Esophagus (tissue), 2 donors: ENCODE measurements around the gene PSMD7. TPM values are rescaled to one million over a fixed set of nuclear protein-coding genes. Genes with fewer than 3 reads are reported as not detected.
"Not testable (repeated sequence)": the region's sequence is repeated elsewhere in the genome, so short reads cannot be mapped to it uniquely, and the experiment has no call there.

Source experiments
- H3K27ac ChIP-seq, 2 donors: one replicate each; pipeline ENCODE4 v1.5.1; 2013; ENCODE audit warnings: low read depth in 2 of 2, mild to moderate bottlenecking in 2 of 2, inconsistent platforms in 1 of 2, low read length in 1 of 2, moderate library complexity in 1 of 2
- H3K27me3 ChIP-seq, 2 donors: one replicate each; pipeline ENCODE4 v1.6.1; 2013; ENCODE audit warnings: low read length in 2 of 2, control low read depth in 1 of 2, mild to moderate bottlenecking in 1 of 2; ENCODE audit not compliant: insufficient read depth in 2 of 2, control insufficient read depth in 1 of 2
- H3K36me3 ChIP-seq, 2 donors: one replicate each; pipeline ENCODE4 v1.6.1; 2013; ENCODE audit warnings: low read length in 1 of 2; ENCODE audit not compliant: control insufficient read depth in 2 of 2, insufficient read depth in 2 of 2
- H3K4me1 ChIP-seq, 2 donors: one replicate each; pipeline ENCODE4 v1.6.1; 2013; ENCODE audit warnings: low read length in 1 of 2; ENCODE audit not compliant: control insufficient read depth in 2 of 2, insufficient read depth in 2 of 2
- H3K4me3 ChIP-seq, 2 donors: one replicate each; pipeline ENCODE4 v1.5.1; 2013; ENCODE audit warnings: low read length in 2 of 2, mild to moderate bottlenecking in 2 of 2, low read depth in 1 of 2, moderate library complexity in 1 of 2
- H3K9me3 ChIP-seq, 2 donors: one replicate each; pipeline ENCODE4 v1.6.1; 2013; ENCODE audit warnings: mild to moderate bottlenecking in 2 of 2, low read depth in 1 of 2, low read length in 1 of 2, moderate library complexity in 1 of 2; ENCODE audit not compliant: control insufficient read depth in 2 of 2, insufficient read depth in 1 of 2
- WGBS, 2 donors: extraction: QIAGEN DNeasy Blood & Tissue Kit; methylation state at CpG; one replicate each; pipeline ENCODE4 v1.1.7; 2013; 5-methylcytosine and 5-hydroxymethylcytosine counted together
- polyA plus RNA-seq, 2 donors: library from polyadenylated mRNA; stranded (reverse); fragments of 200-250 nt; gene quantifications; one replicate each; pipeline ENCODE4 v1.2.3, GENCODE V29; 2013
- donor health status: healthy with polysubstance abuse.
- donor health status: Bipolar disorder and iron deficiency.

Gene PSMD7
- polyA plus RNA-seq, 2 donors: 29.8 to 84.2 TPM

DNA sequence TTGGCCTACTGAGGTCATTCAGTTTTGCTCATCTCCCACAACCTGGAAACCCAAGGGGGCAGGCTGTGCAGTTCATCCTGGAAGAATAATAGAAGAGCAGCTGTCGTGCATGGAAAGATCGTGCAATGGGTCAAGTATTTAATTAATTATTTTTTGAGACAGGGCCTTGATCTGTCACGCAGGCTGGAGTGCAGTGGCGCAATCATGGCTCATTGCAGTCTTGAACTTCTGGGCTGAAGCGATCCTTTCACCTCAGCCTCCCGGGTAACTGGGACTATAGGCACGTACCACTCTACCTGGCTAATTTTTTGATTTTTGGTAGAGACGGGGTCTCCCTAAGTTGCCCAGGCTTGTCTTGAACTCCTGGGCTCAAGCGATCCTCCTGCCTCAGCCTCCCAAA is 31.7 kb downstream of the PSMD7 start:
- peaks cover 0 to 16% of the 10 kb centered on the region in 2 donors for H3K36me3 ChIP-seq
- not testable (repeated sequence) for H3K4me3 ChIP-seq, H3K4me1 ChIP-seq, H3K9me3 ChIP-seq, H3K27me3 ChIP-seq, H3K27ac ChIP-seq
- 97 to 98% methylated on average over 8 to 9 of the region's 9 CpGs for WGBS, 2 donors

DNA sequence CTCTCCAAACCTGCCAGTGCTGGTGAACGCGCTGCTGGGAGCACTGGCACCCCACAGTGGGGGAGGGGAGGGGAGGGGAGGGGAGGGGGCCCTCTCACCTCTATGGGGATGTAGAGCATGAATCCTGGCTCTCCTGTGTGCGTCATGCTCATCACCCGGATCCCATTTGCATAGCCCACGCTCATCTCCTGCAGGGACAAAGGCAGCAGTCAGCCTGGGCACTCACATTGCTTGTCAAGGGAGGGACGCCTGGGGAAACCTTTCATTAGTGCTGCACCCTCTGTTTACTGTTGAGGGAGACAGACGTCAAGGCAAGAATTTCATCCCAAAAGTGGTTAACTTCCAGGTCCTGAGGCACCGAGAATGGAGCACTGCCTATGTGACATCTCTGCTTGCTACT is 35.9 kb downstream of the PSMD7 start:
- 86 to 87% methylated on average over 8 of the region's 8 CpGs for WGBS, 2 donors
- H3K4me1 ChIP-seq, H3K27me3 ChIP-seq, H3K27ac ChIP-seq, H3K4me3 ChIP-seq, H3K9me3 ChIP-seq: not testable (repeated sequence)
- H3K36me3 ChIP-seq: peaks cover 0 to 13% of the 10 kb centered on the region in 2 donors

DNA sequence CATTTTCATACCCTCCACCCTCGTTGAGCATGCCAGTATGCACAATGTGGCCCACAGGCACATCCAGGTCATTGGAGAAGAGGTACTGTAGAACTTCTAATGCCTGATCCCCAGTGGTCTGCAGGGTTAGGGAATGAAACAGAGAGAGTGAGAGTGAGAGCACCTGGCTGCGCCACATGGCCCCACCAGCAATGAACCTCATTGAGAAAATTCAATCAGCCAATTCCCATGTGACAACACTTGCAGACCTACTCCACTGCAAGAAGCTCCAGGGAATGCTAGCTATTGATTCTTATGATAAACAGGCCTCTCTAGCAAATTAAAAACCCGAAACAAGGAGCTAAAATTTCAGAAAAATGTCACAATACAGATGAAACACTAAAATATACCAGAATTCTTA is 40.9 kb downstream of the PSMD7 start:
- H3K36me3 ChIP-seq: not testable (repeated sequence)
- 92 to 100% methylated on average over 2 to 3 of the region's 3 CpGs for WGBS, 2 donors

DNA sequence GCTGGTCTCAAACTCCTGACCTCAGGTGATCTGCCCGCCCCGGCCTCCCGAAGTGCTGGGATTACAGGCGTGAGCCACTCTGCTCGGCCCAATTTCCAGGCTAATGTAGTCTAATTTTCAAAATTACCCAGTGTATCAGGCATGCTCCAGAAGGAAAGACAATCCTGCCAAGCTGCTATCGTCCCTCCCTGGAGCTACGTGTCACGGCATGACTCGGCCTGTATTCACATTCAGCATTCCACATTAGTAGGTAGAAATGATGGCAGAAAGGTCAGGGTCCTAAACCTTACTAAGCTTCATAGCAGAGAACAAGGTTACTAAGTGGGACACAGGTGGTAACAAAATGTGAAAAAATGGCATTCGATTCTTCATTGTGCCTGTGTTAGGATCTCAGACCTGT is 42.6 kb downstream of the PSMD7 start:
- not testable (repeated sequence) for H3K36me3 ChIP-seq, H3K4me3 ChIP-seq, H3K9me3 ChIP-seq, H3K27ac ChIP-seq, H3K4me1 ChIP-seq, H3K27me3 ChIP-seq
- 55 to 67% methylated on average over 10 of the region's 10 CpGs for WGBS, 2 donors

More for the DNA sequence above, 40.9 kb downstream of the PSMD7 start:
- H3K9me3 ChIP-seq, H3K4me1 ChIP-seq, H3K4me3 ChIP-seq, H3K27ac ChIP-seq, H3K27me3 ChIP-seq: not testable (repeated sequence)

DNA sequence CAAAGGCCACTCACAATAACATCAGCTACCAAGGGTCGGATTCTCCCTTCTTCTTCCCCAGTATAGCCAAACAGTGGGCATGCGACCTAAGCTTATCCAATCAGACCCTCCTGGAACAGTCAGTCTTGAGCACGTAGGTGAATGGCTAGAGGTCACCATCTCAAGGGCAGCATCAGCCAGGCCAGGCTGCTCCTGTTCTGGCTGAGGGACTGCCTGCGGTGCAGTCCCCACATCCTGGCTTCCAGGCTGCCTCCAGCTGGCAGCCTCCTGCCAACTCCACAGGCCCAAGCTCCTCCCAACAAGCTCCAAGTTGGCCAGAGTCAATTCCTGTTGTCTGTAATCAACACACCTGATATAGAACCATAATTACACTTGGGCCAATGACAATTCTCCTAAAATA is 56.4 kb downstream of the PSMD7 start:
- not testable (repeated sequence) for H3K27ac ChIP-seq

More for the DNA sequence above, 56.4 kb downstream of the PSMD7 start:
- H3K27me3 ChIP-seq, H3K4me3 ChIP-seq, H3K4me1 ChIP-seq, H3K36me3 ChIP-seq, H3K9me3 ChIP-seq: not testable (repeated sequence)
- WGBS, 2 donors: 91 to 92% methylated on average over 4 of the region's 4 CpGs

Other genes with a start within 250 kb of the PSMD7 start
- 10 to 100 TPM; 14.5 to 23.1 TPM for gene NPIPB15, start 79.5 kb downstream of the PSMD7 start, polyA plus RNA-seq
- 10 to 100 TPM in 1 of 2 donors, 1 to 10 TPM in 1; 5.4 to 11.8 TPM for gene CLEC18B, start 124.7 kb downstream of the PSMD7 start, polyA plus RNA-seq